Nephron progenitor cell (in vitro differentiated cells): ENCODE measurements around the gene UBR2.

Experiments used
- DNase-seq: peaks from one replicate; pipeline ENCODE4 v3.0.0; 2021
- H3K27ac Mint-ChIP-seq: 2 replicates; pipeline ENCODE4 v1.8.0; 2021; ENCODE audit warnings: mild to moderate bottlenecking, moderate library complexity, mixed read lengths
- H3K27me3 Mint-ChIP-seq: 2 replicates; pipeline ENCODE4 v1.8.0; 2021; ENCODE audit warnings: mild to moderate bottlenecking, low read depth, mixed read lengths; ENCODE audit not compliant: poor library complexity
- H3K36me3 Mint-ChIP-seq: 2 replicates; pipeline ENCODE4 v1.8.0; 2021; ENCODE audit warnings: low read depth, mixed read lengths
- H3K4me1 Mint-ChIP-seq: 2 replicates; pipeline ENCODE4 v1.8.0; 2021; ENCODE audit warnings: mixed read lengths
- H3K4me3 Mint-ChIP-seq: 2 replicates; pipeline ENCODE4 v1.8.0; 2021; ENCODE audit warnings: mild to moderate bottlenecking, moderate library complexity, mixed read lengths
- H3K9me3 Mint-ChIP-seq: 2 replicates; pipeline ENCODE4 v1.8.0; 2021; ENCODE audit warnings: mild to moderate bottlenecking, moderate library complexity, mixed read lengths
- TF ChIP-seq, protein P1 (sequence below): fragments of 200-600 bp; sonication (generic); IDR thresholded peaks from 2 replicates; pipeline ENCODE4 v1.5.0; 2021; ENCODE audit warnings: antibody characterized with exemption

Gene UBR2

DNA sequence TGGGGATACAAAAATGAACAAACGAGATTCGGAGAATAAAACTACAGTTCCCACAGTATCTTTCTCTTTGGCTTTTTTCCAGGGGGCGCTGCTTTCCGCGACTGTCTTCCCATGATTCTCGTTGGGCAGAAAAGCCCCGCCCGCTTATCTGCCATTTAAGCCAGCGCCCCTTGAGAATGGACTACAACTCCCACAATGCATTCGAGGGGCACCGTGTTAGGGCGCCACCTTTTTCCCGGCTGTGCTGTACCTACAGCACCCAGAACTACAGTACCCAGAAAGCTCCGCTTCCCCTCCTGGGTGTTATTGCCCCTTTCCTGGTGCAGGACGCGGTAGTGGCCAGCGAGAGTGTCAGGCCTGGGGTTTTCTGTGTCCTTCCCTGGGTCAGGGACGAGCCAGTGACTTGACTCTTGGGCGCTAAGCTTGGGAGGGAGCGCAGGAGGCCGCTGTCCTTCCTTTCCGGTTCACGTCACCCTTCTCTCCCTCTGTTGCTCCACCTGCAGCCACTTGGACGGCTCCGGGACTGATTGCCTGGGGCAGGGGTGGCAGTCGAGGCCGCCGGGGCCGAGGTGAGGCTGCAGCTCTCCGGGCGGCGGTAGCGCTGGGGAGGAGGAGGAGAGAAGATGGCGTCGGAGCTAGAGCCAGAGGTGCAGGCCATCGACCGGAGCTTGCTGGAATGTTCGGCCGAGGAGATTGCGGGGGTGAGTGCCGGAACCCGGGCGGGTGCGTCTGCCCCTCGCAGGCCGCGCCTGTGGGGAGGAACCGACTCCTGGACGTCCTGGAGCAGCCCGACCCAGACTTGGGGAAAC, at the start of gene UBR2:
TSS of gene UBR2 (plus strand) at position 333 of the 809 bp plus-strand sequence. CDS start at position 624, 291 bp downstream.
- H3K36me3 Mint-ChIP-seq: peaks cover 31% of the 10 kb centered on the region
- H3K9me3 Mint-ChIP-seq: peaks cover 4% of the 10 kb centered on the region
- TF ChIP-seq, protein P1, sequence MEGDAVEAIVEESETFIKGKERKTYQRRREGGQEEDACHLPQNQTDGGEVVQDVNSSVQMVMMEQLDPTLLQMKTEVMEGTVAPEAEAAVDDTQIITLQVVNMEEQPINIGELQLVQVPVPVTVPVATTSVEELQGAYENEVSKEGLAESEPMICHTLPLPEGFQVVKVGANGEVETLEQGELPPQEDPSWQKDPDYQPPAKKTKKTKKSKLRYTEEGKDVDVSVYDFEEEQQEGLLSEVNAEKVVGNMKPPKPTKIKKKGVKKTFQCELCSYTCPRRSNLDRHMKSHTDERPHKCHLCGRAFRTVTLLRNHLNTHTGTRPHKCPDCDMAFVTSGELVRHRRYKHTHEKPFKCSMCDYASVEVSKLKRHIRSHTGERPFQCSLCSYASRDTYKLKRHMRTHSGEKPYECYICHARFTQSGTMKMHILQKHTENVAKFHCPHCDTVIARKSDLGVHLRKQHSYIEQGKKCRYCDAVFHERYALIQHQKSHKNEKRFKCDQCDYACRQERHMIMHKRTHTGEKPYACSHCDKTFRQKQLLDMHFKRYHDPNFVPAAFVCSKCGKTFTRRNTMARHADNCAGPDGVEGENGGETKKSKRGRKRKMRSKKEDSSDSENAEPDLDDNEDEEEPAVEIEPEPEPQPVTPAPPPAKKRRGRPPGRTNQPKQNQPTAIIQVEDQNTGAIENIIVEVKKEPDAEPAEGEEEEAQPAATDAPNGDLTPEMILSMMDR: peak; percentile 59
- H3K4me1 Mint-ChIP-seq: peaks cover 27% of the 10 kb centered on the region
- peak within 1 kb of the TSS; percentile 98 for H3K27ac Mint-ChIP-seq
- DNase-seq: peak; percentile 93
- H3K4me3 Mint-ChIP-seq: peak within 1 kb of the TSS; percentile 99
- peaks cover 3% of the 10 kb centered on the region for H3K27me3 Mint-ChIP-seq

DNA sequence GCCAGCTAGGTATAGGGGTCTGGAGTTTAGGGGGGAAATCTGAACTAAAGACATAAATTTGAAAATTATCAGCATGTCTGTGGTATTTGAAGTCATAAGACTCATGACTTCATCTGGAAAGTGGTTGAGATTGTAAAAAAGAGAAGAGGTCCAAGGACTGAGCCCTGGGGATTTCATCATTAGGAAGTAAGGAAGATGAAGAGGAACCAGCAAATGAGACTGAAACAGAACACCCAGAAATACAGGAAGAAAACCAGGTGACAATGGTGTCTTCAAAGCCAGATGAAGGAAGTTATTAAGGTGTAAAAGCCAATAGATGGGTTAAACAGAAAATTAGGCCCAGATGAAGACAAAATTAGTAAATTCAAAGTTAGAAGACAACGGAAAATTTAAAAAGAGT, 49.1 kb upstream of the UBR2 start:
- Mint-ChIP-seq H3K9me3 (peaks cover under 1% of the 10 kb centered on the region), H3K4me3 (no peak overlapping the region), H3K27ac (no peak overlapping the region), H3K36me3 (no peaks in the 10 kb centered on the region), H3K27me3 (peaks cover 8% of the 10 kb centered on the region), H3K4me1 (peaks cover 8% of the 10 kb centered on the region)
- DNase-seq: no peak
- TF ChIP-seq, protein P1: no peak

DNA sequence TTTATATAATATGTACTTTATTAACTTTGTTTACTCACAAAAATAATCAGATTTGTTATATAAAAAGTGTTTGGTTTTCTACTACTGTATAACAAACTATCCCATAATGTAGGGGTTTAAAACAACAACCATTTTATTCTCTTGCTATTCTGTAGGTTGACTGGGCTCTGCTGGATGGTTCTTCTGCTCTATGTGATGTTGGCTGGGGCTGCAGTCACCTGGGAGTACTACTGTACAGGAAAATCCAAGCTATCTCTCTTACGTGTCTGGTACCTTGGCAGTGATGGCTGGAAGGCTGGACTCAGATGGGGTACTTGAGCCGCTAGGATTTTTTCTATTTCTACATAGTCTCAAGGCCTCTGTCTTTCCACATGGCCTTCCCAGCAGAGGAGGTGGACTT, 44.0 kb upstream of the UBR2 start:
- Mint-ChIP-seq H3K27ac (no peak overlapping the region), H3K4me3 (no peak overlapping the region), H3K4me1 (no peaks in the 10 kb centered on the region), H3K36me3 (no peaks in the 10 kb centered on the region), H3K27me3 (peaks cover 9% of the 10 kb centered on the region), H3K9me3 (peaks cover 11% of the 10 kb centered on the region)
- DNase-seq: no peak
- TF ChIP-seq, protein P1: no peak

DNA sequence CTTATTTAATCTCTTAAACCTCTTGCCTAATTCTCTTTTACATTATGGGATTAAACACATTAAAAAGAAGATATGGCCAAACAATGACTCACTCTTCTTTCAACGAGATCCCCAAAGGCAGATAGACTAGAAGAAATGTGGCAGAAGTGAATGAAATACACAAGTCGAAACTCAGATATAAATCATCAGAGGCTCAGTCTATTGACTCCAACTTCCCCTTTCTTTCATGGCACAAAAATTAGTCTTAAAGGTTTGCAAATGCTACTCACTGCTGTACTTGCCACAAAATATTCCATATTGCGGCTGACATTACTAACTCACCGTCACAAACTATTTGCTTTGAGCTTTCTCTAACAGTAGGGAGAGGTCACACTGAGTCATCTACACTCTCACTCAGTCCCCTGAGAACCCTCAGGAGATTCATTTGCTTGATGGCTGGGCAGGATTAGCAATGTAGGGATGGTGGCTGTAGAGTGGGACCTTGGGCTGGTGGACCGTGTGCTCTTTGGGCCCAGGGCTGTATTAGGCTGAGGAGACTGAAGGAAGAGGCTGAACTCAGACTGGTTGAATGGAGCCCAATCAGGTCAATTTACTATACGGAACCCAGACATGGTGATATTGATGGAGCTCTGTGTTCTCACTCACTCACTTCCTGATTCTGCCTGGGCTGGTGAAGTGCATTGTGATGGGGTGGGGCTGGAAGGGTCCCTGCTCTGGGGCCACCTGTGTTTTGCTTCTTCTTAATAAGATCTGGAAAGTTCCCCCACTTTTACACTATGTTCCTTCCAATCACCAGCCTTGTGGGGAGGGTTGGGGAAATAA, 42.8 kb upstream of the UBR2 start:
- Mint-ChIP-seq H3K4me1 (no peaks in the 10 kb centered on the region), H3K4me3 (no peak overlapping the region), H3K9me3 (peaks cover 11% of the 10 kb centered on the region), H3K27me3 (peaks cover 9% of the 10 kb centered on the region), H3K27ac (no peak overlapping the region), H3K36me3 (no peaks in the 10 kb centered on the region)
- TF ChIP-seq, protein P1: no peak
- no peak for DNase-seq

DNA sequence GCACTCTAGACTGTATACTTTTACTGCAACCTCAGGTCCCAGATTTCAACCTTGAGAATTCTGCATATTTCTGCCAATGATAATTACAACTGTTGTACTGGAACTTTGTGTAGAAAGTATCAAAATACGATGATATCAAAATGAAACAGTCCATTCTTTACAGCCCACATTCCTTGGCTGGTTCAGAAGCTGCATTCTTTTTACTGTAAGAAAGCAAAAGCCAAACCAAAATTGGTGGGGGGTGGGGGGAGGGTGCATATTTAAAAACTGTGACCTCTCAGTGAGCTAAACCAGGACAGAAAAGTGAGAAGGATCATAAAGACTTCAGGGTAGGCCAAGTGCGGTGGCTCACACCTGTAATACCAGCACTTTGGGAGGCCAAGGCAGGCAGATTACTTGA, 41.8 kb upstream of the UBR2 start:
- Mint-ChIP-seq H3K27ac (no peak overlapping the region), H3K36me3 (no peaks in the 10 kb centered on the region), H3K9me3 (peaks cover 11% of the 10 kb centered on the region), H3K4me1 (no peaks in the 10 kb centered on the region), H3K4me3 (no peak overlapping the region), H3K27me3 (peaks cover 9% of the 10 kb centered on the region)
- TF ChIP-seq, protein P1: no peak
- DNase-seq: no peak
